Endometrial microvascular endothelial cells (primary cell): ENCODE data around the gene REV1. TPM values are rescaled to one million over a fixed set of nuclear protein-coding genes. Genes with fewer than 3 reads are reported as not detected.
"Not testable (repeated sequence)": the region's sequence is repeated elsewhere in the genome, so short reads cannot be mapped to it uniquely, and the experiment has no call there.

Experiments
- in situ Hi-C: cut with HindIII; loops from 2 replicates; pipeline ENCODE4 v1.10.0; 2017; ENCODE audit warnings: low sequenced_read_pairs, low pct_unique_long_range_greater_than_20kb; ENCODE audit errors: inconsistent ontology term
- total RNA-seq: library from RNA; depleted of rRNA; stranded (reverse); fragments of >200 nt; gene quantifications from one replicate; pipeline ENCODE4 v1.2.3, GENCODE V29; 2015; ENCODE audit errors: inconsistent ontology term

The REV1 gene
- 17.7 TPM for total RNA-seq

- in situ Hi-C loops: no loop called here
These were observed at the start of gene REV1 for GRCh38 chr2:99489761-99490622. TSS of gene REV1 (minus strand) at chr2:99490017. CDS start at chr2:99464975, 25,042 bp downstream.

- in situ Hi-C loops: no loop called here
These were observed 48.2 kb upstream of the REV1 start for GRCh38 chr2:99537910-99538485.

GRCh38 chr2:99524056-99524455, 34.2 kb upstream of the REV1 start:
- in situ Hi-C loops: no loop called here

GRCh38 chr2:99522157-99522556, 32.3 kb upstream of the REV1 start:
- in situ Hi-C loops: no loop called here

DNA sequence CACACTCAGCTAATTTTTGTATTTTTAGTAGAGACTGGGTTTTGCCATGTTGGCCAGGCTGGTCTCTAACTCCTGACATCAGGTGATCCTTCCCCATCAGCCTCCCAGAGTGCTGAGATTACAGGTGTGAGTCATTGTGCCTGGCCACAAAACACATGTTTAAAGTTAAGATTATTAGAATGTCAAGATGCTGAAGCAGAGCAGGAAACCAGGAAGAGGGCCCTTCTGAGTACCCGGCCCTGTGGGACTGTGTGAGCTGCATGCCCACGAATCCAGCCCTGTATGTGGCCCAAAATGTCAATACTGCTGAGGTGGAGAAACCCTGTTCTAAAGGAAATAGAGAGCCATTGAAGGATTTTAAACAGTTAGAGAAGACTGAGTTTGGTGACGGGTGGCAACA, 31.0 kb upstream of the REV1 start:
- in situ Hi-C loops: no loop called here

GRCh38 chr2:99520195-99520594, 30.4 kb upstream of the REV1 start:
- in situ Hi-C loops: no loop called here

DNA sequence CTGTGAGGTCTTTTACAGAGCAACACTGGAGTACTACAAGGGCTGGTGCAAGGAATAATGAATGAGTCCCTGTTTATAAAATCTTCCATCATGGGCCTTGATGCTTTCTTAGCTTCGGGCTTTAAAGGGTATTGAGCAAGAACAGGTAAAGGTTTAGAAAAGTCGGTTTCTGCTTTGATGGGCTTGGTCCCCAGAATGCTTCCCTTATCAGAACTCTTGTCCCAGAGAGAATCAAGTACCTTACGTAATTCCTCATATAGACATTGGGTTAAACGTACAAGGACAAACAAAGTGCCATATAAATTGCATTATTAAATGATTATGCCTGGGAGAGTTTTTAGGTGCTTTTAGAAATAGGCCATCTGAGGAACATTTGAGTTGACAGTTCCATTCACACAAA, 24.5 kb upstream of the REV1 start:
- in situ Hi-C loops: no loop called here

DNA sequence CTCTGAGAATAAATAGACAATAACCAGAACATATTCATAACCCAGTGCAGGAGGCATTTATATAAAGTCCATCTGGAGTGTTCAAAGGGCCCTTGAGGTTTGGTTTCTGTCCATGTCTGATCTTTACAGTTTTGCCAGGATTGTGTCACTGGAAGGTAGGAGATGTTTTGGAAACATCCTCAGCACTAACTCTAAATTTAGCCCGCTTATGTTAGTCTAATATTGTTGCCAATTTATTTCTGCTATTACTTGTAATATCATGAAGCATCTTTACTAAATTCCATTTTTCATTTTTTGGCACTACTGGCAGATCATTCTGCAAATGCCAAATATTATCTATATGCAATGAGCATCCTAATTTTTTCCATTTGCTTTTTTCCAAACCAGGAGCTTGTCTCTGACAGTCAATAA, 22.4 kb upstream of the REV1 start:
- in situ Hi-C loops: no loop called here

DNA sequence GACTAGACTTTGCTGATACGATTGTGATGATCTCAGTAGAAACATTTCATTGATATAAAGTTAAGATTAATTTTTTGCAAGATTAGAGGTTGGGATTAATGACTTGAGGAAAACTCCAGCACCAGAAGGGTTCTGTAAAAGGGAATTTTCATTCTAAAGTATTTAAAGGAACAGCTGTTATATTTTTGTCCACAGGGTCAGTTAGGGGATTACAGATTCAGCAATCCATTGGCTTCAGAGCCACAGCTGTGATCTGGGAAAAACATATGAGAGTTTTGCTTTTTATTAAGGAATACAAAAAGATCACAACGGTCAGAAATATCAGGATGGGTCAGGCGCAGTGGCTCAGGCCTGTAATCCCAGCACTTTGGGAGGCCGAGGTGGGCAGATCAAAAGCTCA, 19.6 kb upstream of the REV1 start:
- in situ Hi-C loops: no loop called here

GRCh38 chr2:99507937-99508818, 18.4 kb upstream of the REV1 start:
- in situ Hi-C loops: no loop called here

DNA sequence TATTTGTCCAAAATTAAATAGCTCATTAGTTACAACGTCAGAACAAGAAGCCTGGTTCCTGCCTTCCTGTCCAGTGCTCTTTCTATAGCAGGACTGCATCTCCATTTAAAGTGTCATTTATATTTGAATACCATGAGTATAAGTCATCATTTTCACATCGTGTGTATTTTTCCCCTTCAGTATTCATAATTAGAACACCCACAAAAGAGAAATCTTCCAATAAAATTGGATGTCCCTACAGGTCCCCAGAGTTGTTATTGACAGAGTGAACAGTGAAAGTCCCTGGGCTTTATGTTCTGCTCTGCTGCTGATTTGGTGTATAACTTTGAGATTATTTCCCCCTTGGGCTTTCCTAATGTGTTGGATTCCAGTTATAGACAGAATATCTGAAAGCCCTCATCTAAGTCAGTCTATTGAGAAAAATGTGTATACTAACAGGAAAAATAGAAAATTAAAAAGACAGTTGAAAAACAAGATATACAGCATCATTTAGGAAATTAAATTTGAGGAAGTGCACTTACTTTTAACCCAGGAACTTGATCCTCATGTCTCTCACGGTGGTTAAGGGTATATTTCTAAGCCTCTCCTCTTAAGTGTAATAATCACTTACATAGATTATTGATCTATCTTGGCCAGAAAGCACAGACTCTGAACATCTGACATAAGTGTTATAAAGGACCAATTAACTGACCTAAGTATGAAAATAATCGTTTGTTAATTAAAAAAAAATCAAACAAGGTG, 15.2 kb upstream of the REV1 start:
- in situ Hi-C loops: no loop called here

GRCh38 chr2:99503662-99504416, 14.0 kb upstream of the REV1 start:
- in situ Hi-C loops: not testable (repeated sequence)

- in situ Hi-C loops: no loop called here
These were observed 6.2 kb upstream of the REV1 start for GRCh38 chr2:99496021-99496420.

GRCh38 chr2:99495115-99495860, 5.5 kb upstream of the REV1 start:
- in situ Hi-C loops: no loop called here

DNA sequence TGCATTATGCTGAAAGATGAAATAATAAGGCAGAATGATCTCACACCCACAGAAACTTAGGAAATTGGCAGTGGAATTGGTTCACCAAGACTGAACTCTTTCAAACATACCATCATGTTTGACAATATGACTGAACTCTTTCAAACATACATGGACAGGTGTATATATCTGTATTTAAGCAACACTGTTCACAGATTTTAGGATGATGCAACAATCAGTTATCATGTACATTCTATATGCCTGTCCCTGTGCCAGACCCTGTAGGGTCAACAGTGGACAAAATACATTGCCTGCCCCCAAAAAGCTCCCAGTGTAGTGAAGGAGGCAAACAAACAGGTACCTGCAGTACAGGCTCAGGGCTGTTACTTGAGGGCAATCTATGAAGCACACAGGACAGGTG, 2.9 kb upstream of the REV1 start:
- in situ Hi-C loops: no loop called here

DNA sequence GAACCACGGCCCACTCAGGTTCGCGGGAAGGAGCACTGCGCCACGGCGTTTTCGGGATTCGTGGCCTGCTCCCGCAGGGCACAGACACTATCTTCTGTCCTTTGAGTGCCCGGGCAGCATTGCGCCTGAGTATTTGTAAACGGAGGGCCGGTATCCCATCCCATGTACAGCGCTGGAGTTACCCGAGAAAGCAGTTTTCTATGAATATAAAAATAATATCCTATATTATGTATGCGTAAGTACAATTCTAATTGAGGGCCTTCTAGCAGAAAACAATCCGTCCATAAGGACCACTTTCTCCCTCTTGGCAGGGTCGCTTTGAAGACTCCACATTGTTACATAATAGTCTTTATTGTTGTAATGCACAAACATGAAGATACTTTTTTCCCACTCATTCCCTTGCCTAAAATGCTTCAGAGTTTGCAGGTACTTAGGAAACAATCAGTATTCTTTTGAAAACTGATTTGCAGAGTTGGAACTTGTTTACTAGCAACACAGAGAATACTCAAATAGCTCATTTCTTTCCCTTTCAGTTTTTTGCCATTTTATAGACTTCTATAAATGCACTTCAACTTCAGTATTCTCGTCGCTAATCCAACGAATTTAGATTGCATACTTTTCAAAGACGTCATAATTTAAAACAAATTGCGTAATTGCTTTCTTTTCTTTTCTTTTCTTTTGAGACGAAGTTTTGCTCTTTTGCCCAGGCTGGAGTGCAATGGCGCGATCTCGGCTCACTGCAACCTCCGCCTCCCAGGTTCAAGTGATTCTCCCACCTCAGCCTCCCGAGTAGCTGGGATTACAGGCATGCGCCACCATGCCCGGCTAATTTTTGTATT, 1.0 kb upstream of the REV1 start:
- in situ Hi-C loops: no loop called here
